Endometrium (tissue), 2 donors: Measurements from ENCODE around the gene ANGEL2.

Experiments
- FAIRE-seq: peaks from 2 replicates; lab custom pipeline; 2012; peaks lifted over from hg19 to GRCh38; lab: Jason Lieb, UNC
- donor health status: control.
- donor health status: control.

The ANGEL2 gene

GRCh38 chr1:212951126-212951946 is 64.3 kb downstream of the ANGEL2 start:
- FAIRE-seq: no peak

- peak; percentile 37 for FAIRE-seq
Observed at GRCh38 chr1:212950243-212951125, 65.2 kb downstream of the ANGEL2 start, which contains the start of gene VASH2. TSS of gene VASH2 (plus strand) at chr1:212950541. CDS start at chr1:212951543, 1,002 bp downstream.

GRCh38 chr1:212949771-212950170 is 65.9 kb downstream of the ANGEL2 start:
- no peak for FAIRE-seq

GRCh38 chr1:212946872-212947271 is 68.8 kb downstream of the ANGEL2 start:
- no peak for FAIRE-seq

GRCh38 chr1:212945463-212946160 is 70.1 kb downstream of the ANGEL2 start:
- FAIRE-seq: no peak

GRCh38 chr1:212945056-212945455 is 70.6 kb downstream of the ANGEL2 start:
- no peak for FAIRE-seq

- no peak for FAIRE-seq
Observed at GRCh38 chr1:212944229-212944901, 71.3 kb downstream of the ANGEL2 start.

- no peak for FAIRE-seq
Observed at GRCh38 chr1:212943393-212943710, 72.3 kb downstream of the ANGEL2 start.

- no peak for FAIRE-seq
Observed at GRCh38 chr1:212942679-212943392, 72.8 kb downstream of the ANGEL2 start.
